Spleen (tissue), 11 donors: Measurements from ENCODE around the gene COL23A1. TPM values are rescaled to one million over a fixed set of nuclear protein-coding genes. Genes with fewer than 3 reads are reported as not detected.
"Not testable (repeated sequence)": the region's sequence is repeated elsewhere in the genome, so short reads cannot be mapped to it uniquely, and the experiment has no call there.

Experiments
- DNase-seq: peaks from one replicate; pipeline ENCODE4 v3.0.0-alpha.2; 2020
- H3K27ac ChIP-seq, 8 donors: fragments of 200-600 bp; sonication (generic) in 7 of 8; 1 replicate in 4 of 8; 2 replicates in 4 of 8; pipeline versions ENCODE4 v1.5.0 to v1.8.0; 2016 to 2021; ENCODE audit warnings: inconsistent platforms in 4 of 8, mild to moderate bottlenecking in 4 of 8, moderate library complexity in 1 of 8
- H3K27me3 ChIP-seq, 7 donors: fragments of 200-600 bp; sonication (generic) in 6 of 7; replicated peaks in 1 of 7; 1 replicate in 4 of 7; 2 replicates in 3 of 7; pipeline versions ENCODE4 v1.5.0 to v1.8.0; 2016 to 2021; ENCODE audit warnings: inconsistent platforms in 3 of 7, mild to moderate bottlenecking in 1 of 7
- H3K36me3 ChIP-seq, 6 donors: fragments of 200-600 bp; sonication (generic) in 5 of 6; 1 replicate in 4 of 6; 2 replicates in 2 of 6; pipeline versions ENCODE4 v1.5.0 to v1.8.0; 2016 to 2021; ENCODE audit warnings: inconsistent platforms in 2 of 6
- H3K4me1 ChIP-seq, 6 donors: fragments of 200-600 bp; sonication (generic) in 5 of 6; 1 replicate in 3 of 6; 2 replicates in 3 of 6; pipeline versions ENCODE4 v1.5.0 to v1.8.0; 2016 to 2021; ENCODE audit warnings: inconsistent platforms in 3 of 6
- H3K4me3 ChIP-seq, 8 donors: fragments of 200-600 bp; sonication (generic) in 7 of 8; 1 replicate in 4 of 8; 2 replicates in 4 of 8; pipeline versions ENCODE4 v1.5.0 to v1.8.0; 2016 to 2021; ENCODE audit warnings: inconsistent platforms in 4 of 8, mild to moderate bottlenecking in 4 of 8, moderate library complexity in 2 of 8
- H3K9me3 ChIP-seq, 8 donors: fragments of 200-600 bp; sonication (generic) in 7 of 8; 1 replicate in 4 of 8; 2 replicates in 4 of 8; pipeline versions ENCODE4 v1.5.0 to v1.8.0; 2016 to 2021; ENCODE audit warnings: inconsistent platforms in 4 of 8
- CTCF ChIP-seq, 11 experiments: fragments of 200-600 bp in 7 of 11; fragments of 450-650 bp in 4 of 11; sonication (generic) in 4 of 11; IDR thresholded peaks in 8 of 11; conservative IDR thresholded peaks in 3 of 11; 1 replicate in 7 of 11; 2 replicates in 4 of 11; pipeline versions ENCODE4 v1.4.0 to v1.8.0; 2016 to 2021; ENCODE audit warnings: antibody characterized with exemption in 11 of 11, inconsistent platforms in 4 of 11, mild to moderate bottlenecking in 1 of 11
- POLR2A ChIP-seq, 3 donors: fragments of 450-650 bp; IDR thresholded peaks; one replicate each; pipeline ENCODE4 v1.5.1; 2017; ENCODE audit warnings: antibody characterized with exemption in 3 of 3, mild to moderate bottlenecking in 1 of 3
- POLR2AphosphoS5 ChIP-seq, 3 donors: sonication (generic); formaldehyde crosslinking; IDR thresholded peaks; one replicate each; pipeline ENCODE4 v1.5.1; 2017; ENCODE audit warnings: antibody characterized with exemption in 3 of 3
- WGBS, 5 donors: extraction: QIAGEN DNeasy Blood & Tissue Kit in 3 of 5; methylation state at CpG; one replicate each; pipeline versions ENCODE4 v1.1.5 to v1.1.7; 2013 to 2018; 5-methylcytosine and 5-hydroxymethylcytosine counted together
- intact Hi-C: fragments of 100-400 bp; cut with DNase I; formaldehyde crosslinking; loops from one replicate; pipeline ENCODE4 v1.15.0; 2023; ENCODE audit warnings: low total_unique reads
- polyA plus RNA-seq, 3 donors: library from polyadenylated mRNA; stranded (reverse); fragments of 200-250 nt; gene quantifications; one replicate each; pipeline ENCODE4 v1.2.1, GENCODE V29; 2013
- total RNA-seq, 7 donors: library from RNA; depleted of rRNA in 3 of 7; stranded (reverse); fragments of >200 nt in 3 of 7; fragmentation: NEBNext Ultra II Directional in 4 of 7; extraction: Animal tissue kit (Norgen Biotek cat#: 25700) in 4 of 7; gene quantifications; one replicate each; pipeline versions ENCODE4 v1.1.0 to v1.2.1, GENCODE V29; 2016 to 2021
- donor health status: healthy with polysubstance abuse.
- donor health status: DM: no; HTN: no; CAD: no; lungs with moderate emphysema.
- donor health status: DM: no; HTN: no; CAD: no.
- donor health status: Bipolar disorder and iron deficiency.
- donor health status: healthy.
- donor health status: DM: no; HTN: no; CAD: no.
- donor health status: DM: yes; HTN: yes; CAD: no.

COL23A1 gene
- total and polyA plus RNA-seq, 10 donors, result 0.63 to 3.8 (median 1.9) TPM

DNA sequence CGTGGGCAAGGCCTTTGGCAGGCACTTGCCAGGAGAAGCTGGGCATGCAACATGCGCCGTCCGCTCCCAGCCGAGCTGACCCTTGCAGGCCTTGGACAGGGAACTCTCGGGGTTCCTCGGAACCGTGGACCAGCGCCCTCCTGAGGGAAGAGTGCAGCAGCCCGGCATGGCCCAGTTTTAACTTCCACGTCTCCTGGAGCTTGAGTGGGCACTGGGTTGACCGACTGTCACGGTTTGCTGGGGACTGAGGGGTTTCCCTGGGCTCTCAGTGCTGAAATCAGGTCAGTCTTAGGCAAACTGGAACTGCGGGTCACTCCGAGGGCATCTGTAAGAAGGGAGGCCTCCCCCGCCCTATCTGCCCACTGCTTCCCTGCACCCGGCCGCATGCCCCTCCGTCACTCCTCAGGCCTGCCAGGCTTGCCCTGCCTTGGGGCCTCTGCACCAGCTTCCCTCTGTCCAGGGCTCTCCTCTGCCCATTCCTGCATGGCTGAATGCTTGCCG is 270.6 kb downstream of the COL23A1 start:
- peak; percentile 70 for DNase-seq
- Histone ChIP-seq H3K9me3 (peaks cover 0 to 14% (median 4%) of the 10 kb centered on the region in 8 donors), H3K36me3 (no peaks in the 10 kb centered on the region), H3K27me3 (no peaks in the 10 kb centered on the region), H3K4me1 (peaks cover 0 to 4% (median 0%) of the 10 kb centered on the region in 6 donors), H3K27ac (no peak overlapping the region), H3K4me3 (no peak overlapping the region)
- TF ChIP-seq POLR2A (IDR thresholded peaks at IDR 0.05) (no peak), CTCF (IDR thresholded peaks at IDR 0.05 in 8 of 11, conservative IDR thresholded peaks at IDR 0.05 in 3 of 11) (no peak), POLR2AphosphoS5 (IDR thresholded peaks at IDR 0.05) (no peak)
- intact Hi-C loops, result no loop called here
- WGBS, 5 donors, result 95 to 97% (median 96%) methylated on average over 15 to 20 of the region's 20 CpGs

GRCh38 chr5:178318893-178319292 is 271.3 kb downstream of the COL23A1 start:
- DNase-seq, result peak; percentile 52
- 89 to 97% (median 94%) methylated on average over 5 to 6 of the region's 6 CpGs for WGBS, 5 donors
- Histone ChIP-seq H3K4me3 (no peak overlapping the region), H3K36me3 (no peaks in the 10 kb centered on the region), H3K27me3 (no peaks in the 10 kb centered on the region), H3K9me3 (peaks cover 0 to 14% (median 4%) of the 10 kb centered on the region in 8 donors), H3K4me1 (no peaks in the 10 kb centered on the region), H3K27ac (no peak overlapping the region)
- intact Hi-C loops, result no loop called here
- TF ChIP-seq POLR2A (IDR thresholded peaks at IDR 0.05), result no peak
- no peak for TF ChIP-seq POLR2AphosphoS5 (IDR thresholded peaks at IDR 0.05)

DNA sequence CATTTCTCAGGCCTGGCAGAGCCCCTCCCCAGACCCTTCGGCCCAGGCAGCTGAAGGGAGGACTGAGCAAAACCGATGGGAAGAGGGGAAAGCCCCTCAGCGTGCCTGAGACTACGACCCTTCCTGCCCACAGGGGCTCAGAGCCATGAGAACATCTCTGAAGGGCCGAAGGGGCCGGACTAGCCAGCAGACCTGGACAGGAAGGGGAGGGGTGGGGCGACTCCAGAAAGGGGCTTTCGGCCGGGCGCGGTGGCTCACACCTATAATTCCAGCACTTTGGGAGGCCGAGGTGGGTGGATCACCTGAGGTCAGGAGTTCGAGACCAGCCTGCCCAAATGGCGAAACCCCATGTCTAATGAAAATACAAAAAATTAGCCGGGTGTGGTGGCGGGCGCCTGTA is 271.8 kb downstream of the COL23A1 start:
- intact Hi-C loops, result no loop called here
- H3K27me3 ChIP-seq, result no peaks in the 10 kb centered on the region
- peak; percentile 66 for DNase-seq

GRCh38 chr5:178317727-178318126 is 272.5 kb downstream of the COL23A1 start:
- H3K4me3 ChIP-seq, intact Hi-C loops, H3K4me1 ChIP-seq, H3K36me3 ChIP-seq, DNase-seq, H3K27me3 ChIP-seq, H3K27ac ChIP-seq: not testable (repeated sequence)
- WGBS, 5 donors, result 60 to 87% (median 70%) methylated on average over 5 of the region's 5 CpGs
- peaks cover 0 to 14% (median 4%) of the 10 kb centered on the region in 8 donors for H3K9me3 ChIP-seq

More for the DNA sequence above, 271.8 kb downstream of the COL23A1 start:
- WGBS, 5 donors, result 90 to 97% (median 94%) methylated on average over 14 to 17 of the region's 17 CpGs
- H3K27ac ChIP-seq, result no peak overlapping the region
- H3K4me3 ChIP-seq, result no peak overlapping the region
- H3K4me1 ChIP-seq, result no peaks in the 10 kb centered on the region
- H3K9me3 ChIP-seq, result peaks cover 0 to 14% (median 4%) of the 10 kb centered on the region in 8 donors
- no peak for TF ChIP-seq POLR2A (IDR thresholded peaks at IDR 0.05)
- TF ChIP-seq CTCF (IDR thresholded peaks at IDR 0.05 in 8 of 11, conservative IDR thresholded peaks at IDR 0.05 in 3 of 11), result no peak
- no peak for TF ChIP-seq POLR2AphosphoS5 (IDR thresholded peaks at IDR 0.05)
- H3K36me3 ChIP-seq, result no peaks in the 10 kb centered on the region

GRCh38 chr5:178314961-178315820 is 275.0 kb downstream of the COL23A1 start:
- peaks cover 0 to 14% (median 4%) of the 10 kb centered on the region in 8 donors for H3K9me3 ChIP-seq
- no peaks in the 10 kb centered on the region for H3K36me3 ChIP-seq
- TF ChIP-seq POLR2AphosphoS5 (IDR thresholded peaks at IDR 0.05) (peak; percentile 19 to 78 (median 77)), POLR2A (IDR thresholded peaks at IDR 0.05) (no peak), CTCF (IDR thresholded peaks at IDR 0.05 in 8 of 11, conservative IDR thresholded peaks at IDR 0.05 in 3 of 11) (no peak)
- no peak overlapping the region for H3K4me3 ChIP-seq
- H3K4me1 ChIP-seq, result peaks cover 0 to 7% (median 2%) of the 10 kb centered on the region in 6 donors
- intact Hi-C loops, result no loop called here
- WGBS, 5 donors, result 78 to 88% (median 81%) methylated on average over 16 to 19 of the region's 19 CpGs
- peak; percentile 80 for DNase-seq
- H3K27ac ChIP-seq, result peak overlapping the region in 5 of 8 donors; percentile 61 to 77 (median 73)
- no peaks in the 10 kb centered on the region for H3K27me3 ChIP-seq
